ENCODE results near the gene SNX2.

Gene SNX2

DNA sequence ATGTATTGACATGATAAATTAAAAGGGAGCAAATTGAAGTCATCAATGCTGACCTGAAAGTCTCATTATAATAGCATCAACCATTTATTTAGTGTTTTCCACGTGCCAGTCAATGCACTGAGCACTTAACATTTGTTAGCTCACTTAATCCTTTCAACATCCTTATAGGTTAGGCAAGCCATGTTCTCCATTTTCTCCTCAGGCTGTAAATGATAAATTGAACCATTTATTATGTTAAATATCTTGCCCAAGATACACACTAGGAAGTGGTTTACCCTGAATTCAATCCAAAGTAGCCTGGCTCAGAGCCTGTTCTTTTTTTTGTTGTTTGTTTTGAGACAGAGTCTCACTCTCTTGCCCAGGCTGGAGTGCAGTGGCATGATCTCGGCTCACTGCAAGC, 25.0 kb upstream of the SNX2 start:
- H3K4me1 ChIP-seq (ENCODE audit: insufficient read depth, low read length, poor library complexity, severe bottlenecking): no peaks in the 10 kb centered on the region
- H3K4me2 ChIP-seq (ENCODE audit: low read depth, low read length, poor library complexity, severe bottlenecking): no peak overlapping the region
- H3K4me3 ChIP-seq (ENCODE audit: low read length, poor library complexity, severe bottlenecking): no peak overlapping the region
- no peaks in the 10 kb centered on the region for H3K27me3 ChIP-seq (ENCODE audit: insufficient read depth, low read length, poor library complexity, severe bottlenecking)
- no peaks in the 10 kb centered on the region for H3K9me2 ChIP-seq (replicated peaks; ENCODE audit: low read depth, low read length)
- TF ChIP-seq EZH2phosphoT487 (IDR thresholded peaks at IDR 0.05; ENCODE audit: borderline replicate concordance): no peak
- H3K9me3 ChIP-seq (ENCODE audit: insufficient read depth, low read depth, low read length): no peaks in the 10 kb centered on the region
- no peaks in the 10 kb centered on the region for H4K20me1 ChIP-seq (ENCODE audit: insufficient read depth, low read length, poor library complexity, severe bottlenecking)
- no peaks in the 10 kb centered on the region for H3K79me2 ChIP-seq (ENCODE audit: insufficient read depth, low read length)
- no peaks in the 10 kb centered on the region for H3F3A ChIP-seq (ENCODE audit: low read depth)
- no peaks in the 10 kb centered on the region for H3K36me3 ChIP-seq (ENCODE audit: insufficient read depth, low read length)
- no peak overlapping the region for H2AFZ ChIP-seq (ENCODE audit: low read length)
- H3K9ac ChIP-seq (ENCODE audit: low read depth, low read length, poor library complexity, severe bottlenecking): no peak overlapping the region

GRCh38 chr5:122751293-122751782, 23.5 kb upstream of the SNX2 start:
- no peak overlapping the region for H3K4me3 ChIP-seq (ENCODE audit: low read length, poor library complexity, severe bottlenecking)
- peaks cover 3% of the 10 kb centered on the region for H3K4me1 ChIP-seq (ENCODE audit: insufficient read depth, low read length, poor library complexity, severe bottlenecking)
- TF ChIP-seq EZH2phosphoT487 (IDR thresholded peaks at IDR 0.05; ENCODE audit: borderline replicate concordance): no peak
- TF ChIP-seq, protein P1, sequence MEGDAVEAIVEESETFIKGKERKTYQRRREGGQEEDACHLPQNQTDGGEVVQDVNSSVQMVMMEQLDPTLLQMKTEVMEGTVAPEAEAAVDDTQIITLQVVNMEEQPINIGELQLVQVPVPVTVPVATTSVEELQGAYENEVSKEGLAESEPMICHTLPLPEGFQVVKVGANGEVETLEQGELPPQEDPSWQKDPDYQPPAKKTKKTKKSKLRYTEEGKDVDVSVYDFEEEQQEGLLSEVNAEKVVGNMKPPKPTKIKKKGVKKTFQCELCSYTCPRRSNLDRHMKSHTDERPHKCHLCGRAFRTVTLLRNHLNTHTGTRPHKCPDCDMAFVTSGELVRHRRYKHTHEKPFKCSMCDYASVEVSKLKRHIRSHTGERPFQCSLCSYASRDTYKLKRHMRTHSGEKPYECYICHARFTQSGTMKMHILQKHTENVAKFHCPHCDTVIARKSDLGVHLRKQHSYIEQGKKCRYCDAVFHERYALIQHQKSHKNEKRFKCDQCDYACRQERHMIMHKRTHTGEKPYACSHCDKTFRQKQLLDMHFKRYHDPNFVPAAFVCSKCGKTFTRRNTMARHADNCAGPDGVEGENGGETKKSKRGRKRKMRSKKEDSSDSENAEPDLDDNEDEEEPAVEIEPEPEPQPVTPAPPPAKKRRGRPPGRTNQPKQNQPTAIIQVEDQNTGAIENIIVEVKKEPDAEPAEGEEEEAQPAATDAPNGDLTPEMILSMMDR (conservative IDR thresholded peaks at IDR 0.05; ENCODE audit: low read length): no peak
- H3K9me3 ChIP-seq (ENCODE audit: insufficient read depth, low read depth, low read length): no peaks in the 10 kb centered on the region
- no peaks in the 10 kb centered on the region for H3K27me3 ChIP-seq (ENCODE audit: insufficient read depth, low read length, poor library complexity, severe bottlenecking)
- no peaks in the 10 kb centered on the region for H3K9me2 ChIP-seq (replicated peaks; ENCODE audit: low read depth, low read length)
- no peak overlapping the region for H3K4me2 ChIP-seq (ENCODE audit: low read depth, low read length, poor library complexity, severe bottlenecking)
- H4K20me1 ChIP-seq (ENCODE audit: insufficient read depth, low read length, poor library complexity, severe bottlenecking): no peaks in the 10 kb centered on the region
- no peaks in the 10 kb centered on the region for H3F3A ChIP-seq (ENCODE audit: low read depth)
- no peak overlapping the region for H3K9ac ChIP-seq (ENCODE audit: low read depth, low read length, poor library complexity, severe bottlenecking)
- H3K36me3 ChIP-seq (ENCODE audit: insufficient read depth, low read length): no peaks in the 10 kb centered on the region
- H3K79me2 ChIP-seq (ENCODE audit: insufficient read depth, low read length): no peaks in the 10 kb centered on the region
- H2AFZ ChIP-seq (ENCODE audit: low read length): no peak overlapping the region

DNA sequence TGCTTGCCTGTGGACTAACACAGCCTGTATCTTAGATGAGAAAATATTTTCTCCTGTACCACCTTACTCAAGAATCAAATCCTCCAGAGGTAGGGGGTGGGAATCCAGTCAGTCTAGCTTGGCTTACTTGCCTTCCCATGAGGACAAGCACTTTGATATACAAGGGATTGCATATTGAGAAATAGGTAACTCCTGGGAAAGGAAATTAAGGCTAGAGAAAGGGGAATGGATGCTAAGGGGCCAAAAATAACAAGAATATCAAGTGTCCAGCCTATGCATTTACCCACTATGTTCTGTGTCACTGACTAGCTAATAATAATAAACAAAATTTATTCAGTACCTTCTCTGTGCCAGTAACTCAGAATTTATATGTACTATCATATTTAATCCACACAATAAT, 21.4 kb upstream of the SNX2 start:
- Histone ChIP-seq H3K79me2 (ENCODE audit: insufficient read depth, low read length) (no peaks in the 10 kb centered on the region), H2AFZ (ENCODE audit: low read length) (no peak overlapping the region), H3K9me2 (replicated peaks; ENCODE audit: low read depth, low read length) (no peaks in the 10 kb centered on the region), H3K9ac (ENCODE audit: low read depth, low read length, poor library complexity, severe bottlenecking) (no peak overlapping the region), H4K20me1 (ENCODE audit: insufficient read depth, low read length, poor library complexity, severe bottlenecking) (no peaks in the 10 kb centered on the region), H3K27me3 (ENCODE audit: insufficient read depth, low read length, poor library complexity, severe bottlenecking) (no peaks in the 10 kb centered on the region), H3K4me1 (ENCODE audit: insufficient read depth, low read length, poor library complexity, severe bottlenecking) (peaks cover 8% of the 10 kb centered on the region), H3K4me3 (ENCODE audit: low read length, poor library complexity, severe bottlenecking) (no peak overlapping the region), H3K4me2 (ENCODE audit: low read depth, low read length, poor library complexity, severe bottlenecking) (no peak overlapping the region), H3K36me3 (ENCODE audit: insufficient read depth, low read length) (no peaks in the 10 kb centered on the region), H3F3A (ENCODE audit: low read depth) (no peaks in the 10 kb centered on the region), H3K9me3 (ENCODE audit: insufficient read depth, low read depth, low read length) (no peaks in the 10 kb centered on the region)
- TF ChIP-seq EZH2phosphoT487 (IDR thresholded peaks at IDR 0.05; ENCODE audit: borderline replicate concordance): no peak
- TF ChIP-seq, protein P1 (conservative IDR thresholded peaks at IDR 0.05; ENCODE audit: low read length): no peak

GRCh38 chr5:122755783-122756182, 19.1 kb upstream of the SNX2 start:
- no peaks in the 10 kb centered on the region for H3K9me2 ChIP-seq (replicated peaks; ENCODE audit: low read depth, low read length)
- no peaks in the 10 kb centered on the region for H3F3A ChIP-seq (ENCODE audit: low read depth)
- H3K9me3 ChIP-seq (ENCODE audit: insufficient read depth, low read depth, low read length): no peaks in the 10 kb centered on the region
- no peak for TF ChIP-seq EZH2phosphoT487 (IDR thresholded peaks at IDR 0.05; ENCODE audit: borderline replicate concordance)
- TF ChIP-seq, protein P1 (conservative IDR thresholded peaks at IDR 0.05; ENCODE audit: low read length): no peak
- H3K4me2 ChIP-seq (ENCODE audit: low read depth, low read length, poor library complexity, severe bottlenecking): no peak overlapping the region
- peak overlapping the region; percentile 56; the same call in 1 of the 2 replicates for H2AFZ ChIP-seq (ENCODE audit: low read length)
- no peaks in the 10 kb centered on the region for H3K79me2 ChIP-seq (ENCODE audit: insufficient read depth, low read length)
- no peaks in the 10 kb centered on the region for H3K36me3 ChIP-seq (ENCODE audit: insufficient read depth, low read length)
- H3K4me1 ChIP-seq (ENCODE audit: insufficient read depth, low read length, poor library complexity, severe bottlenecking): peaks cover 8% of the 10 kb centered on the region
- no peak overlapping the region for H3K9ac ChIP-seq (ENCODE audit: low read depth, low read length, poor library complexity, severe bottlenecking)
- no peaks in the 10 kb centered on the region for H3K27me3 ChIP-seq (ENCODE audit: insufficient read depth, low read length, poor library complexity, severe bottlenecking)
- H3K4me3 ChIP-seq (ENCODE audit: low read length, poor library complexity, severe bottlenecking): no peak overlapping the region
- no peaks in the 10 kb centered on the region for H4K20me1 ChIP-seq (ENCODE audit: insufficient read depth, low read length, poor library complexity, severe bottlenecking)

Data from Loucy (cell line).